ENCODE results near the gene DOCK7. TPM values are rescaled to one million over a fixed set of nuclear protein-coding genes. Genes with fewer than 3 reads are reported as not detected.

Gene DOCK7
- total and polyA plus RNA-seq, 2 of the 13 experiments (the other 11 are each of a cell fraction or from before 2014, with no cell fraction given): 45.7 to 67.2 TPM

- TF ChIP-seq DZIP1 (CRISPR knock-in tag; IDR thresholded peaks at IDR 0.05) (peak; percentile 77; the same call in 1 of the 2 replicates), PHF8 (CRISPR knock-in tag; IDR thresholded peaks at IDR 0.05) (peak; percentile 88), RFX3 (CRISPR knock-in tag; IDR thresholded peaks at IDR 0.05) (no peak), ZNF33B (CRISPR knock-in tag; IDR thresholded peaks at IDR 0.05) (peak; percentile 72; the same call in 1 of the 2 replicates), NFKB2 (CRISPR knock-in tag; IDR thresholded peaks at IDR 0.05; ENCODE audit: borderline replicate concordance) (0 out of 2 replicates have a peak, but pooled peaks have one; percentile 15), ZNF557 (CRISPR knock-in tag; IDR thresholded peaks at IDR 0.05) (peak; percentile 42; the same call in 1 of the 2 replicates), SRY (CRISPR knock-in tag; IDR thresholded peaks at IDR 0.05) (peak; percentile 48), MIER3 (CRISPR knock-in tag; IDR thresholded peaks at IDR 0.05; ENCODE audit: borderline replicate concordance) (no peak), HMGA1 (CRISPR knock-in tag; conservative IDR thresholded peaks at IDR 0.05) (no peak)
- TF ChIP-seq, protein P1, sequence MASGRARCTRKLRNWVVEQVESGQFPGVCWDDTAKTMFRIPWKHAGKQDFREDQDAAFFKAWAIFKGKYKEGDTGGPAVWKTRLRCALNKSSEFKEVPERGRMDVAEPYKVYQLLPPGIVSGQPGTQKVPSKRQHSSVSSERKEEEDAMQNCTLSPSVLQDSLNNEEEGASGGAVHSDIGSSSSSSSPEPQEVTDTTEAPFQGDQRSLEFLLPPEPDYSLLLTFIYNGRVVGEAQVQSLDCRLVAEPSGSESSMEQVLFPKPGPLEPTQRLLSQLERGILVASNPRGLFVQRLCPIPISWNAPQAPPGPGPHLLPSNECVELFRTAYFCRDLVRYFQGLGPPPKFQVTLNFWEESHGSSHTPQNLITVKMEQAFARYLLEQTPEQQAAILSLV (CRISPR knock-in tag; IDR thresholded peaks at IDR 0.05; ENCODE audit: borderline replicate concordance): peak; percentile 55; the same call in 1 of the 2 replicates
- TF ChIP-seq, protein P2, sequence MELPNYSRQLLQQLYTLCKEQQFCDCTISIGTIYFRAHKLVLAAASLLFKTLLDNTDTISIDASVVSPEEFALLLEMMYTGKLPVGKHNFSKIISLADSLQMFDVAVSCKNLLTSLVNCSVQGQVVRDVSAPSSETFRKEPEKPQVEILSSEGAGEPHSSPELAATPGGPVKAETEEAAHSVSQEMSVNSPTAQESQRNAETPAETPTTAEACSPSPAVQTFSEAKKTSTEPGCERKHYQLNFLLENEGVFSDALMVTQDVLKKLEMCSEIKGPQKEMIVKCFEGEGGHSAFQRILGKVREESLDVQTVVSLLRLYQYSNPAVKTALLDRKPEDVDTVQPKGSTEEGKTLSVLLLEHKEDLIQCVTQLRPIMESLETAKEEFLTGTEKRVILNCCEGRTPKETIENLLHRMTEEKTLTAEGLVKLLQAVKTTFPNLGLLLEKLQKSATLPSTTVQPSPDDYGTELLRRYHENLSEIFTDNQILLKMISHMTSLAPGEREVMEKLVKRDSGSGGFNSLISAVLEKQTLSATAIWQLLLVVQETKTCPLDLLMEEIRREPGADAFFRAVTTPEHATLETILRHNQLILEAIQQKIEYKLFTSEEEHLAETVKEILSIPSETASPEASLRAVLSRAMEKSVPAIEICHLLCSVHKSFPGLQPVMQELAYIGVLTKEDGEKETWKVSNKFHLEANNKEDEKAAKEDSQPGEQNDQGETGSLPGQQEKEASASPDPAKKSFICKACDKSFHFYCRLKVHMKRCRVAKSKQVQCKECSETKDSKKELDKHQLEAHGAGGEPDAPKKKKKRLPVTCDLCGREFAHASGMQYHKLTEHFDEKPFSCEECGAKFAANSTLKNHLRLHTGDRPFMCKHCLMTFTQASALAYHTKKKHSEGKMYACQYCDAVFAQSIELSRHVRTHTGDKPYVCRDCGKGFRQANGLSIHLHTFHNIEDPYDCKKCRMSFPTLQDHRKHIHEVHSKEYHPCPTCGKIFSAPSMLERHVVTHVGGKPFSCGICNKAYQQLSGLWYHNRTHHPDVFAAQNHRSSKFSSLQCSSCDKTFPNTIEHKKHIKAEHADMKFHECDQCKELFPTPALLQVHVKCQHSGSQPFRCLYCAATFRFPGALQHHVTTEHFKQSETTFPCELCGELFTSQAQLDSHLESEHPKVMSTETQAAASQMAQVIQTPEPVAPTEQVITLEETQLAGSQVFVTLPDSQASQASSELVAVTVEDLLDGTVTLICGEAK (IDR thresholded peaks at IDR 0.05): no peak
- TF ChIP-seq, protein P2 (CRISPR knock-in tag; IDR thresholded peaks at IDR 0.05): no peak; the same call in 1 of the 2 replicates
- TF ChIP-seq, protein P3, sequence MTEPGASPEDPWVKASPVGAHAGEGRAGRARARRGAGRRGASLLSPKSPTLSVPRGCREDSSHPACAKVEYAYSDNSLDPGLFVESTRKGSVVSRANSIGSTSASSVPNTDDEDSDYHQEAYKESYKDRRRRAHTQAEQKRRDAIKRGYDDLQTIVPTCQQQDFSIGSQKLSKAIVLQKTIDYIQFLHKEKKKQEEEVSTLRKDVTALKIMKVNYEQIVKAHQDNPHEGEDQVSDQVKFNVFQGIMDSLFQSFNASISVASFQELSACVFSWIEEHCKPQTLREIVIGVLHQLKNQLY (CRISPR knock-in tag; IDR thresholded peaks at IDR 0.05): peak; percentile 47; the same call in 1 of the 2 replicates
Observed at GRCh38 chr1:62436466-62437272, 251.5 kb downstream of the DOCK7 start, which contains the start of gene USP1 (continued).

All from HepG2 (cell line).